ENCODE results near the gene SCT.

The SCT gene

DNA sequence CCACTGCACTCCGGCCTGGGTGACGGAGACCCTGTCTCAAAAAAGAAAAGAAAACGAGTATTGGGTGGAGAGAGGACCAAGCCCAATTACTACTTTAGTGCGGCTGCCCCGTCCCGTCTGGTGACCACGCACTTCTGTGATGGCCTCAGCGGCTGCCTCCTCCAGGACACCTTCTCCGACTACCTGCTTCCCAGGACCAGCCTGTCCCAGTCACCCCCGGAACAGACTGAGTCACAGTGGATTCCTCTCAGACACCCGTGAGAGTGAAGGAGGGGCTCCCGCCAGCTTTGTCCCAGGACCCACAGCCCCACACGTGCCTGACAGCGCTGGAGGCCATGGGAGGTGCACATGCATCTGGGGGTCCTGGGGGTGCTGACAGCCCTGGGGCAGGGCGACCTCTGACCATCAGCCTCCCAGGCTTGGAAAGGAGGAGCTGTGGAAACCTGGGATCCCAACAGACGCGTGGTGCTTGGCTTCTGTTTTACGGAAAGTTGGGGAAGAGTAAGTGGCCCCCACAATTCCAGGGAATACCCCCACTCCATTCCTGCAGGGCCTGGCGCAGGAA is 14.9 kb upstream of the SCT start:
- H3K27me3 ChIP-seq (ENCODE audit: low read depth, low read length) = no peaks in the 10 kb centered on the region
- H3K4me2 ChIP-seq (ENCODE audit: low read length) = no peak overlapping the region
- no peaks in the 10 kb centered on the region for H3K9me3 ChIP-seq (ENCODE audit: insufficient read depth, low read length)
- H3K4me1 ChIP-seq (ENCODE audit: low read length) = no peaks in the 10 kb centered on the region
- no peak overlapping the region for H3K4me3 ChIP-seq (ENCODE audit: low read length)
- no peaks in the 10 kb centered on the region for H4K20me1 ChIP-seq (ENCODE audit: insufficient read depth, low read length)
- no peak overlapping the region for H2AFZ ChIP-seq (ENCODE audit: low read depth, low read length)
- no peak overlapping the region for H3K9ac ChIP-seq (ENCODE audit: low read length)
- no peak overlapping the region for H3K27ac ChIP-seq (ENCODE audit: low read length)
- no peaks in the 10 kb centered on the region for H3K79me2 ChIP-seq (ENCODE audit: low read length)
- TF ChIP-seq EZH2phosphoT487 (IDR thresholded peaks at IDR 0.05; ENCODE audit: low read depth) = no peak
- TF ChIP-seq, protein P1, sequence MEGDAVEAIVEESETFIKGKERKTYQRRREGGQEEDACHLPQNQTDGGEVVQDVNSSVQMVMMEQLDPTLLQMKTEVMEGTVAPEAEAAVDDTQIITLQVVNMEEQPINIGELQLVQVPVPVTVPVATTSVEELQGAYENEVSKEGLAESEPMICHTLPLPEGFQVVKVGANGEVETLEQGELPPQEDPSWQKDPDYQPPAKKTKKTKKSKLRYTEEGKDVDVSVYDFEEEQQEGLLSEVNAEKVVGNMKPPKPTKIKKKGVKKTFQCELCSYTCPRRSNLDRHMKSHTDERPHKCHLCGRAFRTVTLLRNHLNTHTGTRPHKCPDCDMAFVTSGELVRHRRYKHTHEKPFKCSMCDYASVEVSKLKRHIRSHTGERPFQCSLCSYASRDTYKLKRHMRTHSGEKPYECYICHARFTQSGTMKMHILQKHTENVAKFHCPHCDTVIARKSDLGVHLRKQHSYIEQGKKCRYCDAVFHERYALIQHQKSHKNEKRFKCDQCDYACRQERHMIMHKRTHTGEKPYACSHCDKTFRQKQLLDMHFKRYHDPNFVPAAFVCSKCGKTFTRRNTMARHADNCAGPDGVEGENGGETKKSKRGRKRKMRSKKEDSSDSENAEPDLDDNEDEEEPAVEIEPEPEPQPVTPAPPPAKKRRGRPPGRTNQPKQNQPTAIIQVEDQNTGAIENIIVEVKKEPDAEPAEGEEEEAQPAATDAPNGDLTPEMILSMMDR (IDR thresholded peaks at IDR 0.05; ENCODE audit: low read depth, low read length) = no peak
- peaks cover 10% of the 10 kb centered on the region for H3K36me3 ChIP-seq (replicated peaks; ENCODE audit: low read depth, low read length)

DNA sequence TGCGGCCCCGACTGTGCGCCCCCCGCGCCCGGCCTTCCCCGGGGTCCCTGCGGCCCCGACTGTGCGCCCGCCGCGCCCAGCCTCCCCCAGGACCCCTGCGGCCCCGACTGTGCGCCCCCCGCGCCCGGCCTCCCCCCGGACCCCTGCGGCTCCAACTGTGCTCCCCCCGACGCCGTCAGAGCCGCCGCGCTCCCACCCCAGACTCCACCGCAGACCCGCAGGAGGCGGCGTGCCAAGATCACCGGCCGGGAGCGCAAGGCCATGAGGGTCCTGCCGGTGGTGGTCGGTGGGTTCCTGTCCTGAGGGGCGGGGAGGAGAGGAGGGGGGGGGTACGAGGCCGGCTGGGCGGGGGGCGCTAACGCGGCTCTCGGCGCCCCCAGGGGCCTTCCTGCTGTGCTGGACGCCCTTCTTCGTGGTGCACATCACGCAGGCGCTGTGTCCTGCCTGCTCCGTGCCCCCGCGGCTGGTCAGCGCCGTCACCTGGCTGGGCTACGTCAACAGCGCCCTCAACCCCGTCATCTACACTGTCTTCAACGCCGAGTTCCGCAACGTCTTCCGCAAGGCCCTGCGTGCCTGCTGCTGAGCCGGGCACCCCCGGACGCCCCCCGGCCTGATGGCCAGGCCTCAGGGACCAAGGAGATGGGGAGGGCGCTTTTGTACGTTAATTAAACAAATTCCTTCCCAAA is 13.2 kb upstream of the SCT start:
- Histone ChIP-seq H3K27ac (ENCODE audit: low read length) (no peak overlapping the region), H3K4me1 (ENCODE audit: low read length) (no peaks in the 10 kb centered on the region), H4K20me1 (ENCODE audit: insufficient read depth, low read length) (no peaks in the 10 kb centered on the region), H3K4me3 (ENCODE audit: low read length) (no peak overlapping the region), H3K27me3 (ENCODE audit: low read depth, low read length) (no peaks in the 10 kb centered on the region), H3K9ac (ENCODE audit: low read length) (no peak overlapping the region), H3K4me2 (ENCODE audit: low read length) (no peak overlapping the region), H3K9me3 (ENCODE audit: insufficient read depth, low read length) (no peaks in the 10 kb centered on the region), H3K79me2 (ENCODE audit: low read length) (no peaks in the 10 kb centered on the region), H2AFZ (ENCODE audit: low read depth, low read length) (no peak overlapping the region), H3K36me3 (replicated peaks; ENCODE audit: low read depth, low read length) (peaks cover 10% of the 10 kb centered on the region)
- TF ChIP-seq, protein P1 (IDR thresholded peaks at IDR 0.05; ENCODE audit: low read depth, low read length) = no peak

DNA sequence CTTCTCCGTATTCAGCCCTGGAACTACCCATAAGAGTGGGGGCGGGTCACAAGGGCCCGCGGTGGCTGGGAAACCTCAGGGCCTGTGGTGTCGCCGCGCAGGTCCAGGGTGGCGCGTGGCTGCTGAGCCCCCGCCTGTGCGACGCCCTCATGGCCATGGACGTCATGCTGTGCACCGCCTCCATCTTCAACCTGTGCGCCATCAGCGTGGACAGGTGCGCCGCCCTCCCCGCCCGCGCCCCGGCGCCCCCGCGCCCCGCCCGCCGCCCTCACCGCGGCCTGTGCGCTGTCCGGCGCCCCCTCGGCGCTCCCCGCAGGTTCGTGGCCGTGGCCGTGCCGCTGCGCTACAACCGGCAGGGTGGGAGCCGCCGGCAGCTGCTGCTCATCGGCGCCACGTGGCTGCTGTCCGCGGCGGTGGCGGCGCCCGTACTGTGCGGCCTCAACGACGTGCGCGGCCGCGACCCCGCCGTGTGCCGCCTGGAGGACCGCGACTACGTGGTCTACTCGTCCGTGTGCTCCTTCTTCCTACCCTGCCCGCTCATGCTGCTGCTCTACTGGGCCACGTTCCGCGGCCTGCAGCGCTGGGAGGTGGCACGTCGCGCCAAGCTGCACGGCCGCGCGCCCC is 12.5 kb upstream of the SCT start:
- Histone ChIP-seq H4K20me1 (ENCODE audit: insufficient read depth, low read length) (no peaks in the 10 kb centered on the region), H3K4me2 (ENCODE audit: low read length) (no peak overlapping the region), H3K27ac (ENCODE audit: low read length) (no peak overlapping the region), H3K4me1 (ENCODE audit: low read length) (no peaks in the 10 kb centered on the region), H3K9ac (ENCODE audit: low read length) (no peak overlapping the region), H2AFZ (ENCODE audit: low read depth, low read length) (no peak overlapping the region), H3K9me3 (ENCODE audit: insufficient read depth, low read length) (no peaks in the 10 kb centered on the region), H3K36me3 (replicated peaks; ENCODE audit: low read depth, low read length) (peaks cover 10% of the 10 kb centered on the region), H3K4me3 (ENCODE audit: low read length) (no peak overlapping the region), H3K27me3 (ENCODE audit: low read depth, low read length) (no peaks in the 10 kb centered on the region), H3K79me2 (ENCODE audit: low read length) (no peaks in the 10 kb centered on the region)
- no peak for TF ChIP-seq EZH2phosphoT487 (IDR thresholded peaks at IDR 0.05; ENCODE audit: low read depth)
- TF ChIP-seq, protein P1 (IDR thresholded peaks at IDR 0.05; ENCODE audit: low read depth, low read length) = no peak

DNA sequence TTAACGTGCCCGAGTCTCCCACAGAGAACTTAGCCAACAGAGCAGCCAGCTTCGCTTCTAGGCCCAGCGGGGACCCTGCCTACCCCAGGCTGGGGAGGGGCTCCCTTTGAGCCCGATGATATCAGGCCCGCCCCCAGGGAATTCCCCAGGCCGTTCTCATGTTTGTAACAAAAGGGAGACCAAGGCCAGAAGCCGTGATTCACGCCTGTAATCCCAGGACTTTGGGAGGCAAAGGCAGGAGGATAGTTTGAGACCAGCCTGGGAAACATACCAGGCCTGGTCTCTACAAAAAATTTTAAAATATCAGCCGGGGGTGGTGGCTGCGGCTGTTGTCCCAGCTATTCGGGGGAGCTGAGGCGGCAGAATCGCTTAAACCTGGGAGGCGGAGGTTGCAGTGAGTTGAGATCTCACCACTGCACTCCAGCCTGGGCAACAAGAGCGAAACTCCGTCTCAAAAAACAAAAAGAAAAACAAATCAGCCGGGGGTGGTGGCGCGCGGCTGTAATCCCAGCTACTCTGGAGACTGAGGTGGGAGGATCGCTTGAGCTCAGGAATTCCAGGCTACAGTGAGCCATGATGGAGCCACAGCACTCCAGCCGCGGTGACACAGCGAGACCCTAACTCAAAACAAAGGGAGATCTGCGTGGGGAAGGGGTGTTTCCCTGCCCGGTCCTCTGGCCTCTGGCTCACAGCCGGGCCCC is 11.8 kb upstream of the SCT start:
- Histone ChIP-seq H3K9ac (ENCODE audit: low read length) (no peak overlapping the region), H3K36me3 (replicated peaks; ENCODE audit: low read depth, low read length) (peaks cover 7% of the 10 kb centered on the region), H3K4me3 (ENCODE audit: low read length) (no peak overlapping the region), H3K9me3 (ENCODE audit: insufficient read depth, low read length) (no peaks in the 10 kb centered on the region), H3K4me2 (ENCODE audit: low read length) (no peak overlapping the region), H3K27ac (ENCODE audit: low read length) (no peak overlapping the region), H2AFZ (ENCODE audit: low read depth, low read length) (no peak overlapping the region), H3K27me3 (ENCODE audit: low read depth, low read length) (no peaks in the 10 kb centered on the region), H3K4me1 (ENCODE audit: low read length) (no peaks in the 10 kb centered on the region), H4K20me1 (ENCODE audit: insufficient read depth, low read length) (no peaks in the 10 kb centered on the region), H3K79me2 (ENCODE audit: low read length) (no peaks in the 10 kb centered on the region)
- TF ChIP-seq, protein P1 (IDR thresholded peaks at IDR 0.05; ENCODE audit: low read depth, low read length) = no peak
- no peak for TF ChIP-seq EZH2phosphoT487 (IDR thresholded peaks at IDR 0.05; ENCODE audit: low read depth)

Data from OCI-LY3 (cell line).